Right renal pelvis (tissue), 4 donors: ENCODE data around the gene FGF22. TPM values are rescaled to one million over a fixed set of nuclear protein-coding genes. Genes with fewer than 3 reads are reported as not detected.
"Not testable (repeated sequence)": the region's sequence is repeated elsewhere in the genome, so short reads cannot be mapped to it uniquely, and the experiment has no call there.

ENCODE experiments used
- DNase-seq, 4 donors: peaks; one replicate each; pipeline ENCODE4 v3.0.0-alpha.2; 2013; ENCODE audit warnings: low read depth in 4 of 4, low spot score in 3 of 4, missing footprints in 1 of 4
- polyA plus RNA-seq, 4 donors: library from polyadenylated mRNA; unstranded; fragments of 120-200 nt; gene quantifications; one replicate each; pipeline ENCODE4 v1.2.1, GENCODE V29; 2013; ENCODE audit not compliant: insufficient read length in 4 of 4

The FGF22 gene
- polyA plus RNA-seq, 4 donors: 0.23 to 0.73 (median 0.48) TPM

DNA sequence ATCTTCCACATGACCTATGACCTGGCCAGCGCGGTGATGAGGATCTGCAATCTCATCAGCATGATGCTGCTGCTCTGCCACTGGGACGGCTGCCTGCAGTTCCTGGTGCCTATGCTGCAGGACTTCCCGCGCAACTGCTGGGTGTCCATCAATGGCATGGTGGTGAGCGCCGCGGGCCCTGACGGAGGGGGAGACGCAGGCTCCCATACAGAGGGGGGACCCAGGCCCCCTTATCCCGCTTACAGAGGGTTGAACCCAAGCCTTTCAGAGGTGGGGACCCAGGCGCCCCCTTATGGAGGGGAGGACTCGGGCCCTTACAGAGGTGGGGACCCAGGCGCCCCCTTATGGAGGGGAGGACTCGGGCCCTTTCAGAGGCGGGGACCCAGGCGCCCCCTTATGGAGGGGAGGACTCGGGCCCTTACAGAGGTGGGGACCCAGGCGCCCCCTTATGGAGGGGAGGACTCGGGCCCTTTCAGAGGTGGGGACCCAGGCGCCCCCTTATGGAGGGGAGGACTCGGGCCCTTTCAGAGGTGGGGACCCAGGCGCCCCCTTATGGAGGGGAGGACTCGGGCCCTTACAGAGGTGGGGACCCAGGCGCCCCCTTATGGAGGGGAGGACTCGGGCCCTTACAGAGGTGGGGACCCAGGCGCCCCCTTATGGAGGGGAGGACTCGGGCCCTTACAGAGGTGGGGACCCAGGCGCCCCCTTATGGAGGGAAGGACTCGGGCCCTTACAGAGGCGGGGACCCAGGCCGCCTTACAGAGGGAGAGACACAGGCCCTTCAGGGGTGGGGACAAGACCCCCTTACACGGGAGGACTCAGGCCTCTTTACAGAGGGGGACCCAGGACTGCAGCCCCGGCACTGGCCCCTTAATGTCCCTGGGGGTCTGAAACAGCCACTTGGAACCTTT is 34.4 kb upstream of the FGF22 start:
- not testable (repeated sequence) for DNase-seq

DNA sequence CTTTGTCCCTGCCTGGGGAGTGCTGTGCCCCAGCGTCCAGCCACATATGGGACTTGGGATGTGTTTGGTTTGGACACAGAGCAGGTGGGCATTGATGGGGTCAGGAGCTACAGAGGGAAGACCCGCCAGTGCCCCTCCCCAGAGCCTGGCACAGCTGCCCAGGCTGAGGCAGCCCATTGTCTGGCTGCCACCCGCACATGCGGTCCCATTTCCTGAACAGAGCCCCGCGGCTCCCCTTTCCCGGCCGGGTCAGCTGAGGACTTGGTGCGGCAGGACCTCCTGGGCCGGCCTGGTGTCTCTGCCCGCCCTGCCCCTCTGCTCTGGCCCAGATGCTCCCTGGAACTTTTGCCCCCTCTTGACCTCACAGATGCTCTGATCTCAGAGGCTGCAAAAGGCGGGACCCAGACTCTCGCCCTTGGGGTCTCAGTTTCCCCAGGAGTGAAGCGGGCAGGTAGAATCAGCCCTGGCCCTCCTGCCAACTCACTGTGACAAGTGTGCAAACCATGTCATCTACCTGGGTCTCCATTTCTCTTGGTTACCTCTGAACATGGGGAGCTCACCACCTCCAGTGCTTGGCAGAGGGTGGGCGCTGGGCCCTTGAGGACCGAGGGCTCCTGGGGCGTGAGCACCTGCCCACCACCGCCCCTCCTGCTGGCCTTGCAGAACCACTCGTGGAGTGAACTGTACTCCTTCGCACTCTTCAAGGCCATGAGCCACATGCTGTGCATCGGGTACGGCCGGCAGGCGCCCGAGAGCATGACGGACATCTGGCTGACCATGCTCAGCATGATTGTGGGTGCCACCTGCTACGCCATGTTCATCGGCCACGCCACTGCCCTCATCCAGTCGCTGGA is 32.2 kb upstream of the FGF22 start:
- DNase-seq: no peak

DNA sequence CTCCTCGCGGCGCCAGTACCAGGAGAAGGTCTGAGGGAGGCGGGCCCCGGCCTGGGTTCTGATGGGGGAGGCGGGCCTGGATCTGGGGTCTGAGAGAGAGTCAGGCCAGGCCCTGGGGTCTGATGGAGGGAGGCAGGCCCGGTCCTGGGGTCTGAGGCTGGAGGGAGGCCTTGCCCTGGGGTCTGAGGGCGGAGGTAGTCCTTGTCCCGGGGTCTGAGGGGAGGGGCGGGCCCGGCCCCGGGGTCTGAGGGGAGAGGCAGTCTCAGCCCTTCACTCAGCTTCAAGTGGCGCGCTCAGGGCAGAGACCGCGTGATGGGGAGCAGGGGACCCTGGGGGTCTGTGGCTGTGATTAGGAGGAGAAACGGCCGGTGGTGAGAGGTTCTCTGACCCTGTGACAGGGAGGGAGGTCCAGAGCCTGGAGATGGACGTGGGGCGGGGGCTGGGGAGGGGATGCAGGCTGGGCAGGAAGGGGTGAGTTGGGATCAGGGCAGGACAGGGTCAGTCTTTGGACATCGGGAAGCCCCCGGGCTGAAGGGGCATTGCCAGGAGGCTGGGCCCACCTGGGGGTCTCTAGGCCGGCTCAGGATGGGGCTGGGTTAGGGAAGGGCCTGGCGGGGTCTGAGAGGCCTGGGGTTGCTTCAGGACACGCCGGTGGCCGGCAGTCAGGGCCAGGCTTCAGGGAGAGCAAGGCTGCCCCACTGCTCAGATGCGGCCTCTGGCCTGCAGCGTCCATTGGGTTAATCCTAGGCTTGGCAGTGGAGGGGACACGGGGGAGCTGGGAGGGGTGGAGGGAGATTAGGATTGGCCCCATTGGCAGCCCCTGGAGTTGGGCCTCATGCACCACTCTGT is 31.3 kb upstream of the FGF22 start:
- no peak for DNase-seq

DNA sequence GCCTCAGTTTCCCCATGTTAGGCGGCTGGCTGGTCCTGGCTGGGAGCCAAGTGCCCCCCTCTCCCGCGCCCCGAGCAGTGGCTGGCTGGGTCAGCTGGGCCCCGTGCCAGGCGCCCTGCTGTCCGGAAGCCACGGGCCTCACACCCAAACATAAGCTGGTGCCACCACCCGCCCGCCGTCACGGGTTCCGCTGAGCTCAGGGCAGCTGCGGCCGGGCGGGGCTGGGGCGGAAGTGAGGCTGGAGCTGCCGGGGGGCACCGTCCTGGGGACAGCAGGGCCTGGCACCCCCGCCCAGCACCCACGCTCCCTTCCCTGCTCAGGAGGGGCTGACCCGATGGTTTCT is 30.7 kb upstream of the FGF22 start:
- no peak for DNase-seq

DNA sequence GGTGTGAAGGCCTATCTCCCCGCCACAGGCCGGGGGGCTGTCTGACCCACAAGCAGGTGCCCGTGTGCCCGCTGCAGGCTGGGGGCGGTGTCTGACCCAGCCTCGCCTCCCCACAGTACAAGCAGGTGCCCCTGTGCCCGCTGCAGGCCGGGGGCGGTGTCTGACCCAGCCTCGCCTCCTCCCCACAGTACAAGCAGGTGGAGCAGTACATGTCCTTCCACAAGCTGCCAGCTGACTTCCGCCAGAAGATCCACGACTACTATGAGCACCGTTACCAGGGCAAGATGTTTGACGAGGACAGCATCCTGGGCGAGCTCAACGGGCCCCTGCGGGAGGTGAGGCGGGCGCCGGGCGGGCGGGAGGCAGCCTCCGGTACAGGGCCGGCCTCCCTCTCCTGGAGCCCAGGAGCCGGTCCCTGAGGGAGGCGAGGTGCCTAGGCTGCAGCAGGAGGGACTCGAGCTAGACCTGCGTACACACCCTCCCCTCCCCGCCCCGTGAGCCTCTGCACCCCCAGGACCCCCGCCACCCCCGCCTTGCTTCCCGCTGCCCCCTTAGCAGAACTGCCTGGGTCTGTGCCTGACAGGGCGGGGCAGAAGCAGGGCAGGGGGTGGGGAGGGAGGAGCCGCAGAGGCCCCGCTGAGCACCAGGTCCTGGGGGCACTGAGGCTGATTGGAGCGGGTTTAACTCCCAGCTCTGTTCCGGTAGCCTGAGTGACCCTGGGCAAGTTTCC is 29.4 kb upstream of the FGF22 start:
- DNase-seq: no peak

DNA sequence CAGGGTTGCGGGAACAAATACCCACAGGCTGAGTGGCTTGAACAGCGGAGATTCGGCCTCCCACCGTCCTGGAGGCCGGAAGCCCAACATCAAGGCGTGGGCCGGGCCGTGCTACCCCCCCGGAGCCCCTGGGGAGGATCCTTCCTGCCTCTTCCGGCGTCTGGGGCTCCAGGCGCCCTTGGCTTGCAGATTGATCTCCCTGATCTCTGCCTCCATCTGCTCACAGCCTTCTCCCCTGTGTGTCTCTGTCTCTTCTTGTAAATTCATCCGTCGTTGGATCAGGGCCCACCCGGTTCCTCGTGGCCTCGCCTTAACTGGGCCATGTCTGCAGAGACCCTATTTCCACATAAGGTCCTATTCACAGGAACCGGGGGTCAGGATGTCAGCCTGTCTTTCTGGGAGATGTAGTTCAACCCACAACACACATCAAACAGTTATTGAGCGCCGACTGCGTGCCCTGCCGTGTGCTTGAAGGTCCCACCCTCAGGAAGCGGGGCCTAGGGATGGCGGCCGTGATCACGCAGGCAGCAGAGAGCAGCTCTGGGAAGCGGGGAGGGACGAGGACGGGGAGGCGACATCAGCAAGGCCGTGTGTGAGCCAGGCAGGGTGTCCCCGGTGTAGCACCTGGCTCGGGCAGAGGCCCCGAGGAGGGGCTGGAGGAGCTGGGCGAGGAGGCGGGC is 28.7 kb upstream of the FGF22 start:
- no peak for DNase-seq

DNA sequence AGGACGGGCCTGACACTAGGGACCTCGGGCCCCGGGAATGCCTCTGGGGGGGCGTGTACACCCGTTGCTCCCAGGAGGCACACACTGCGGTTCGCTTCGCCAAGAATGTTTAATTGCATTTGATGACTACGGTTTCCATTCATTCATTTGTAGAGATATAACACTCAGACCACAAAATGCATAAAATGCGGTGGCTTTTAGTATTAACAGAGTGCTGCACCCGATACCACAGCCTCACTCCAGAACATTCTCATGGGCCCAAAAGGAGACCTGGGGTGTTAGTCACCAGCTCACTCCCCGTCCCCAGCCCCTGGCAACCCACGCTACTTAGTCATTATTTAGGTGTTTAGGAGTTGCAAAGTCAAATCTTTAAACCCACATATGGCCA is 28.2 kb upstream of the FGF22 start:
- no peak for DNase-seq

DNA sequence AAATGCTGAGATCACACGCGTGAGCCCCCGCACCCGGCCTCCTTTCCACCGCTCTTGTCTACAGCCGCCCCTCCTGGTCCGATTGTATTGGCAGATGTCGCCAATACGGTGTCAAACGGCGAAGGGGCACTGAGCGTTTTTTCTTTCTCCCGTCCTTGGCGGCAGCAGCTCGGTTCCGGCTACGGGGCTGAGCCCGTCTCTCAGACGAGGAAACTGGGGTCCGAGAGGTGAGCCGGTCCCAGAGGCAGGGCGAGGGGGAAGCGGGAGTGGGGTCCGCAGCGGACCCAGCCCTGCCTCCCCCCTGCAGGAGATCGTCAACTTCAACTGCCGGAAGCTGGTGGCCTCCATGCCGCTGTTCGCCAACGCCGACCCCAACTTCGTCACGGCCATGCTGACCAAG is 26.7 kb upstream of the FGF22 start:
- no peak for DNase-seq

DNA sequence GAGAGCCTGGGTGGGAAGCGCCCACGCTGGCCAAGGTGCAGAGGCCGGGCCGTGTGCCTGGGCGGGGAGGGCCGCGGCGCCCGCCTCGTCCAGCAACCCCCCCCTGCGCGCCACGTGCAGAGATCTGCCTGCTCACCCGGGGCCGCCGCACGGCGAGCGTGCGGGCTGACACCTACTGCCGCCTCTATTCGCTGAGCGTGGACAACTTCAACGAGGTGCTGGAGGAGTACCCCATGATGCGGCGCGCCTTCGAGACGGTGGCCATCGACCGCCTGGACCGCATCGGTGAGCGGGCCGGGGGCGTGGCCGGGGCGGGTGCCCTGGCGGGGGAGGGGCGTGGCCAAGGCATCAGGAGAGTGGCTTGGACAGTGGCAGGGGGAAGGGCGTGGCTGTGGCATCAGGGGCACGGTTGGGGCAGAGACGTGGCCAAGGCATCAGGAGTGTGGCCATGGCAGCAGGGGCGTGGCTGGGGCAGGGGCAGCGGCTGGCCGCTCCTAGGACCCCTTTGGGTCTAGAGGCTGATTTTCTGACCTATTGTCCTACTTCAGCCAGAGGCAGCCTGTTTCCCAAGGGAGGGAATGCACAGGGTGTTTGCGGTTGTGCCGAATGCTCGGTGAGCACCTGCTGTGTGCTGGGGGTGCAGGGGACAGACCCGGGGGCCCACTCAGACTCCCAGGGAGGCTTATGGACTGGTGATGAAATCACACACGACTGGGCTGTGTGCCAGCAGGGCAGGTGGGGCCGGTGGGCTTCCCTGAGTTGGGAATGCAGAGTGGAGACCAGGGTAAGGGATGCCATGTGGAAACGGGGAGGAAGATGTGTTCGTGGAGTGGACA is 25.7 kb upstream of the FGF22 start:
- DNase-seq: no peak

DNA sequence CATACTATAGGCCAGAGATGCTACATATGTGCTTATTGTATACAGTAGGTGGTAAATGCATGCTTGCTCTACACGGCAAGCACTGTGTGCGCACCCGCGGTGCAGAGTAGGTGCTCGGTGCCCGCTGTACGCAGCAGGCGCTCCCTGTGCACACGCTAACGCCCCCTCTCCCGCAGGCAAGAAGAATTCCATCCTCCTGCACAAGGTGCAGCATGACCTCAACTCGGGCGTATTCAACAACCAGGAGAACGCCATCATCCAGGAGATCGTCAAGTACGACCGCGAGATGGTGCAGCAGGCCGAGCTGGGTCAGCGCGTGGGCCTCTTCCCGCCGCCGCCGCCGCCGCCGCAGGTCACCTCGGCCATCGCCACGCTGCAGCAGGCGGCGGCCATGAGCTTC is 24.1 kb upstream of the FGF22 start:
- DNase-seq: no peak

DNA sequence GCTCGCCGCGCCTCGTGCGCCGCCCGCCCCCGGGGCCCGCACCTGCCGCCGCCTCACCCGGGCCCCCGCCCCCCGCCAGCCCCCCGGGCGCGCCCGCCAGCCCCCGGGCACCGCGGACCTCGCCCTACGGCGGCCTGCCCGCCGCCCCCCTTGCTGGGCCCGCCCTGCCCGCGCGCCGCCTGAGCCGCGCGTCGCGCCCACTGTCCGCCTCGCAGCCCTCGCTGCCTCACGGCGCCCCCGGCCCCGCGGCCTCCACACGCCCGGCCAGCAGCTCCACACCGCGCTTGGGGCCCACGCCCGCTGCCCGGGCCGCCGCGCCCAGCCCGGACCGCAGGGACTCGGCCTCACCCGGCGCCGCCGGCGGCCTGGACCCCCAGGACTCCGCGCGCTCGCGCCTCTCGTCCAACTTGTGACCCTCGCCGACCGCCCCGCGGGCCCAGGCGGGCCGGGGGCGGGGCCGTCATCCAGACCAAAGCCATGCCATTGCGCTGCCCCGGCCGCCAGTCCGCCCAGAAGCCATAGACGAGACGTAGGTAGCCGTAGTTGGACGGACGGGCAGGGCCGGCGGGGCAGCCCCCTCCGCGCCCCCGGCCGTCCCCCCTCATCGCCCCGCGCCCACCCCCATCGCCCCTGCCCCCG is 23.5 kb upstream of the FGF22 start:
- no peak for DNase-seq

DNA sequence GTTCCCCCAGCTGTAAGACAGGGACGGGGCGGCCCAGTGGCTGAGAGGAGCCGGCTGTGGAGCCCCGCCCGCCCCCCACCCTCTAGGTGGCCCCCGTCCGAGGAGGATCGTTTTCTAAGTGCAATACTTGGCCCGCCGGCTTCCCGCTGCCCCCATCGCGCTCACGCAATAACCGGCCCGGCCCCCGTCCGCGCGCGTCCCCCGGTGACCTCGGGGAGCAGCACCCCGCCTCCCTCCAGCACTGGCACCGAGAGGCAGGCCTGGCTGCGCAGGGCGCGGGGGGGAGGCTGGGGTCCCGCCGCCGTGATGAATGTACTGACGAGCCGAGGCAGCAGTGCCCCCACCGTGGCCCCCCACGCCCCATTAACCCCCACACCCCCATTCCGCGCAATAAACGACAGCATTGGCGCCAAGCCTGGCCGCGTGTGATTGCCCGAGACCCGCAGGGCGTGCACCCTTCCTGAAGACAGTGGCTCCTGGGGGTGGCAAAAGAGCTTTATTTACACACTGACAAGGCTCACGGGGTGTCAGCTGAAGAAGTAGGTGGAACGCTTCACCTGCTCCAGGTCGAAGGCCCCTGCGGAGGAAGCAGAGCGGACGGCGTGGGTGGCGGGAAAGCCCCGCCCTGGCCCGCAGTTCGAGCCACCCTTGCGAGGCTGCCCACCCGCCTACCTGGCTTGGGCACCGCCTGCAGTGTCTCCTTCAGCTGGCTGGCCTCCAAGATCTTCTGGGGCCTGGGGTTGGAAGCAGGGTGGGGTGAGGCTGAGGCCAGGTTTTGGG is 22.7 kb upstream of the FGF22 start:
- no peak for DNase-seq

DNA sequence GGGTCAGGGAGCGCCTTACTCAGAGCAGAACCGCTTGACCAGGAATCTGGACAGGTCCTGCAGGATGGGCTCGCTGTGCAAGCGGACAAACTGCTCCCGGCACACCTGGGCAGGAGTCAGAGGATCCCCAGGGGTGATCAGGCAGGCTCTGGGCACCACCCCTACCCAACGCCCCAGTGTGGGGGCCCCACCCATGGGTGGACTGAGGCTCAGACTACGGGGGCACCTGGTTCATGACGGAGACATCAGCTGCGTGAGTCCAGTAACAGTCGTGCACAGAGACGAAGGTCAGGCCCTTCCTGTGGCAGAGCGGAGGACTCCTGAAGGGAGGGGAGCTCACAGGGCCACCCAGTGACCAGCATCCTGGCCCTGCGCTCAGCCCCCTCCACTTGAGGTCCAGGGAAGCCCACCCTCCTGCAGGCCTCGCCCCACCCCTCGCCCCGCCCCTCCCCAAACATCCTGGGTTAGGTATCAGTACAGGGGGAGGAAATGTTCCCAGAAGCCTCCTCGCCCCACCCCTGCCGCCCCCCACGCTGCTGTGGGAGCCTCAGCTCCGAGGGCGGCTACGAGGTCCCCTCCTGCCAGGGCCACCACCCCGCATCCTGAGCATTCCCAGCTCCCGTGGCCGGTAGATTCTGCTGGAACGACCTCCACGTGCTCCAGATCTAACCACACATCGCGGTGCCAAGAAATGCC is 22.0 kb upstream of the FGF22 start:
- DNase-seq: no peak

DNA sequence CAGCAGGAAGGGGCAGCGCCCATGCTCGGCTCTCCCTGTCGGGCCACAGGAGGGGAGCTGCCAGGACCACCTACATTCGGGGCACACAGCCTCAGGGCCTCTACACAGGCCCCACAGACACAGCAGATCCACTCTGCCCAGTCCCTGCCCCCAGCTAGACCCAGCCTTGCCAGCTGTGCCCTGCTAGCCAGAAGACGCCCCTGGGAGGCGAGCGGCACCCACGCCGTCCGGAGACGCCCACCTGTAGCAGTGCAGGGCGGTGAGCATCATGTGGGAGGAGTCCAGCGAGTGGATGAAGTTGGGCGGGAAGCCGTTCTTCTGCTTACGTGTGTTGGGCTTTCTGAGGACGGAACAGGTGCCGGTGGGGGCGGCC is 21.4 kb upstream of the FGF22 start:
- DNase-seq: no peak

DNA sequence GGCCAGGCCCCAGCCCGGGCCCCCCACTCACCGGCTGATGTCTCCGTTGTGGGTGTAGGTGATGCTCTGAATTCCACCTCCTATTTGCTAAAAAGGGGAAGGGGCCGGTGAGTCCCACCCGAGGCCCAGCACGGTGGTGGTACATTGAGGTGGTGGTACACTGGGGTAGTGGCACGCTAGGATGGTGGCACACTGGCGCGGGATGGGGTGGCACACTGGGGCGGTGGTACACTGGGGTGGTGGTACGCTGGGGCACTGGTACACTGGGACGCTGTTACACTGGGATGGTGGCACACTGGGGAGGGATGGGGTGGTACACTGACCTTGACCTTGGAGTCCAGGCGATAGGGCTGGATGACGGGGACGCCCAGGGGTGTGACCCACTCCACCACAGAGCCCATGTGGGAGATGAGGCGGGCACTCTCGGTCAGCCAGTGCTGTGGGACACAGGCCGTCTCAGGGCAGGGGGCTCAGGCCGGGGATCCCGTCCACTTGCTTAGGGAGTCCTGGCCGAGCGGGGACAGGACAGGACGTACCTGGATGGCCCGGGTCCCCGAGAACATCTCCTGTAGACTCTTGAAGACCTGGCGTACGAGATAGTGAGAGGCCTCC is 20.9 kb upstream of the FGF22 start:
- no peak for DNase-seq

DNA sequence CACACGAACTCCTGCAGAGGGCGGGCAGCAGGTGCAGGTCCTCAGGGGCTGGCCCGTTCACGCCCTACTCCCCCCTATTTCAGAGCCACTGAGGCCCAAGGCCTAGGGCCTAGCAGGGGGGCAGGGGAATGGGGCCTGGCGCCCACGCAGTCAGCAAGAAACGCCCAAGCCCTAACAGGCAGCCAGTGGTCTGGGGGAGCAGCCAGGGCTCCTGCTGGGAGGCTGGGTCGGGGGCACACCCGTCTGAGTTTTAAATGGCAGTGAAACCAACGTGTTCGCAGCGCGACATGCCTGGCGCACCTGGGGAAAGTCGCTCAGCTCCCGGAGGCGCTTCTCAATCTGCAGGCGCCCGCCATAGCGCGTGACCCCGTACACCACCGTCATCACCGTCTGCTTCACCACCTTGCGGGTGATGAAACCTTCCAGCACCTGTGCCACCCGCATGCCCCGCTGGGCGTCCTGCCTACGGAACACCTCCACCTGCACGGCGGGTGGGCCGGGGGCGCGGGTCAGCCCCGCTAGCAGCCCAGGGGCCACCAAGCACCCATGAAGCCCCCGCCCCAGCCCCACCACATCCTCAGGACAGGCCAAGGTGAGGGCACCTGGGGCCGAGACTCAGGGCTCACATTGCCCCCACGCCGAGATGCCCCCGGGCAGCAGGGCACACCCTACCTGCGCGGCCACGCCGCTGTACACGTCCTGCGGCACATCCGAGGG is 20.2 kb upstream of the FGF22 start:
- DNase-seq: no peak
